Measurements from ENCODE around the gene OPA3.
"Not testable (repeated sequence)": the region's sequence is repeated elsewhere in the genome, so short reads cannot be mapped to it uniquely, and the experiment has no call there.

OPA3 gene

DNA sequence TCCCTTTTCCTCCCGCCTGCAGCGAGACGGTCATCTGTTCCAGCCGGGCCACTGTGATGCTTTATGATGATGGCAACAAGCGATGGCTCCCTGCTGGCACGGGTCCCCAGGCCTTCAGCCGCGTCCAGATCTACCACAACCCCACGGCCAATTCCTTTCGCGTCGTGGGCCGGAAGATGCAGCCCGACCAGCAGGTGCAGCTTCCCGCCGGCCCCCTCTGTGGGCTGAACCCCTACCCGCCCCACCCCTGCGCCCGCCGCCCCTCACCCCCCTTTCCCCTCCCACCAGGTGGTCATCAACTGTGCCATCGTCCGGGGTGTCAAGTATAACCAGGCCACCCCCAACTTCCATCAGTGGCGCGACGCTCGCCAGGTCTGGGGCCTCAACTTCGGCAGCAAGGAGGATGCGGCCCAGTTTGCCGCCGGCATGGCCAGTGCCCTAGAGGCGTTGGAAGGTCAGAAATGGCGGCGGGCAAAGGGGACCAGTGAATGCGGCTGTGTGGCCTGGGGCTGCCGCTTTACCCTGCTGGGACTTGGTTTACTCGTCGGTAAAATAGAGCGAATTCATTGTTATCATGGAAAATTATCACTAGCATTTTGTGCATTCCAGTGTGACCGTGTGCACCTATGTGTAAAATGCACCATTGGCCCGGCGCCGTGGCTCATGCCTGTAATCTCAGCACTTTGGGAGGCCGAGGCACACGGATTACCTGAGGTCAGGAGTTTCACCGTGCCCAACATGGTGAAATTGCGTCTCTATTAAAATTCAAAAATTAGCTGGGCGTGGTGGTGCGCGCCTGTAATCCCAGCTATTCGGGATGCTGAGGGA is 66.7 kb downstream of the OPA3 start:
- no peak for DNase-seq

DNA sequence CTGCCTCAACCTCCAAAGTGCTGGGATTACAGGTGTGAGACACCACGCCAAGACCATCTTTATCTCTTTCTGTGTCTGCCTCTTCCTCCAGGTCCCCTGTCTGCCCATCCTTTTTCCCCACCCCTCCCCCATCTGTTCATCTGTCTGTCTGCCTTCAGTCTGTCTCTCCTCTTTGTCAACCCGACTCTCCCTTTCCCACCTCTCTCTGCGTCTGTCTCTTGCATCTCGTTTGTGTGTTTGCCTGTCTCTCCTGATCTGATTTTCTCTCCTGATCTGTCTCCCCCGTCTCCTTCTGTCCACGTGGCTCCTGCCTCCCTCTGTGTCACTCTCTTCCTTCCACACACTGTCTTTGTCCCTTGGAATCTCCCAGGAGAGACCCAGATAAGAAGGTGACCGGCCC is 67.4 kb downstream of the OPA3 start:
- DNase-seq = no peak

DNA sequence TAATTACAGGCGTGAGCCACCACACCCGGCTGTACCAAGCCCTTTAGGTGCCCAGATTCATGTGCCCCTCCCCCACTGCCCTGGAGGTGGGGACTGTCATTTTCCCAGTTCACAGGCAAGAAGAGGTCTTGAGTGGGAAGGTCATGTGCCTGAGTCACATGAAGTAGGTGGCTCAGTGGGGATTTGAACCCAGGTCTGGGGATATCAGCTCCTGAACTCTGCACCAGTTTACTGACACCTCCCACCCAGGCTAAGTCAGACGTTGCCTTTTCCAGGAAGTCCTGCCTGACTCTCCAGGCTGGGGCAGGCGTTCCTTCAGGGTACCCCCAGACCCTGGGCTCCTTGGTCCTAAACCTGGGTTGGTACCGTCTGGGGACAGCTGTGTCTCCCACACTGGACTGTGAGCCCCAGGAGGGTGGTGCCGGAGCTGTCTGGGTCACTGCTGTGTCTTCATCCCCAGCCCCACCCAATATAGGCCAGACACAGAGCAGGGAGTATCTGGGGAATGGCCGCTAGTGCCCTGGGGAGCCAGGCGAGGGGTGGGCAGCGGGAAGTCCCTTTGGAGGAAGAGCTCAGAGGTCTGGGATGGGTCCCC is 68.7 kb downstream of the OPA3 start:
- no peak for DNase-seq

DNA sequence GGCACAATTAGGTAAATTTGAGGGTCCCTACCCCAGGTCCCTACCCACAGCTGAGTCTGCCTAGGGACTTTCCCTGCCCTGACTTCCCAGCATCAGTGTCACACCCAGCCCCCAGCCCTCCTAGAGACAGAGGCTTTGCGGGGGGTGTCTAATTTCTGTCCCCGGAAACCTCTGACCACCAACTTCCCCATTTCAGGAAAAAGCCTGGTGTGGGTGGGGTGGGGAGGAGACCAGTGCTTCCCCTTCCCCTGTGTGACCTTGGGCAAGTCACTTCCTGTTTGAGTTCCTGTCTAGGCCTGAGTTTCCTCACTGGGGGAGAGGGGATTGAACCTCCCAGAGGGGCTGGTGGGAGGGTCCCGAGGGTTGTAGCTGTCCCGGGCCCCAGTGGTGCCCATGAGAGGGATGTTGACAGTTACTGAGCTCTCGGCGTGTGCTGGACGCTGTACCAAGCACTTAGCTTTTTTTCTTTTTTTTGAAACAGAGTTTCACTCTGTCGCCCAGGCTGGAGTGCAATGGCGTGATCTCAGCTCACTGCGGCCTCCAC is 69.4 kb downstream of the OPA3 start:
- DNase-seq = no peak

DNA sequence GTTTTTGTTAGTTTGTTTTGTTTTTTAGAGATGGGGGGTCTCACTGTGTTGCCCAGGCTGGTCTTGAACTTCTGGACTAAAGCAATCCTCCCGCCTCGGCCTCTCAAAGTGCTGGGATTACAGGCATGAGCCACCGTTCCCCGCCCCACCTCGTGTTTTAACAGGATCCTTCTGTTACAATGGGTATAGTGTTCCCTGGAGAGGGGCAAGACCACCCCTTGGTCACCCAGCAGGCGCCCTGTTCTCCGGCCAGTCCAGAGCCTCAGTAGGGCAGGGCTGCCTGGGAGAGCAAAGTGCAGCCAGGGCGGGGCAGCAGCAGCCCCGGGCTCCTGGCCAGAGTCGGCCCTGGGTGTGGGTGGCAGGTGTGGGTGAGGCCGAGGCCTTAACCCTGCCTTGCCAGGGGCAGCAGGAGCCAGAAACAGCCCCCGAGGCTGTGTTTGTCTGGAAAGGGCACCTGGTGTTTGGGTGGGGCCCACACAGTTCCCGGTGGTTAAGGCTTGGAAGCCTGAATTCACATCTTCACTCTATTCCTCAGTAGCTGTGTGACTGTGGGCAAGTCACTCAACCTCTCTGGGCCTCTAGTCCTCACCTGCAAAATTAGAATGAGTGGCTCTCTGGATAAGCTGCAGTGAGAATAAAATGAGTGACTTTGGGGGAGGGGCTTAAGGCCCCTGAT is 70.1 kb downstream of the OPA3 start:
- no peak for DNase-seq

DNA sequence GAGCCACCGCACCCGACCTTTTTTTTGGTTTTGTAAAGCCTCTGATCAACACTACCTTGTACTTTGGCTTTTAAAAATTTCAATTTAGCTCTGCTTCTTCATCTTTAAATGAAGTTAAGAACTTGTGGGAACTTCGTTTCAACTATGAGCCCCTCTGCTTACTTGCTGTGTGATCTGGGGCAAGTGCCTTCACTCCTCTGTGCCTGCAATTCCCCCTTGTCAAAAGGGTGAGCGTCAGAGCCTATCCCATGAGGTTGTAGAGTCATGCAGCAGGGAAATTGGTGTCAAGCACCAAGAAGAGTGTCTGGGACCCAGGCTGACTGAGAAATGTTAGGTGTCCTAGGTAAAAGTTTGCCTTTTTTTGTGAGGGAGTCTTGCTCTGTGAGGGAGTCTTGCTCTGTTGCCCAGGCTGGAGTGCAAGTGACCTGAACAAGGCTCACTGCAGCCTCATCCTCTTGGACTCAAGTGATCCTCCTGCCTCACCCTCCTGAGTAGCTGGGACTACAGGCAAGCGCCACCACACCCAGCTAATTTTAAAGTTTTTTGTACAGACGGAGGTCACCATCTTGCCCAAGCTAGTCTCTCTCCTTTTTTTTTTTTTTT is 71.6 kb downstream of the OPA3 start:
- DNase-seq = no peak

DNA sequence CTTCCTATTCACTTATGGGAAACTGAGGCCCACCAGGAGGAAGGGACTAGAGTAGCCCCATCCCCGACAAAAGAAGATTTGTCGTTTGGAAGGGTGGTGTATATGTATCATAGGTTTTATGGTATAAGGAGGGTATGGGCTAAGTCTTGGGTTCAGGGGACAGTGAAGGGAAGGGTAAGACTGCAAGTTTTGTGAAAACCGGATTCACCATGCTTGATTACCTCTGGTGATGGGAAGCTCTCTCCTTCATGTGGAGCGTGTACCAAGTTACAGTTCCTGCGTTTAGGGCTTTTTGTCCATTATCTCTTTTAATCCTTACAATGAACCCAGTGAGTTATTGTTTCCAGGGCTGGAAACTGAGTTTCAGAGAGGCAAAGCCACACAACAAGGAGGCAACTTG is 73.5 kb downstream of the OPA3 start:
- DNase-seq = no peak

DNA sequence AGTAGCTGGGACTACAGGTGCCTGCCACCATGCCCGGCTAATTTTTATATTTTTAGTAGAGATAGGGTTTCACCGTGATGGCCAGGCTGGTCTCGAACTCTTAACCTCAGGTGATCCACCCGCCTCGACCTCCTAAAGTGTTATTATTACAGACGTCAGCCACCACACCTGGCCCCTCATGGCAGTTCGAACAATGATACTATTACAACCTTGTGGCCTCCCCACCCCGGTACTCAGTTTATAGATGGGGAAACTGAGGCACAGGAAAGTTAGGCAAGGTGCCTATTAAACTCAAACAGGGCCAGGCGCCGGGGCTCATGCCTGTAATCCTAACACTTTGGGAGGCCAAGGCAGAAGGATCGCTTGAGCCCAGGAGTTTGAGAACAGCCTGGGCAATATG is 74.2 kb downstream of the OPA3 start:
- DNase-seq = not testable (repeated sequence)

DNA sequence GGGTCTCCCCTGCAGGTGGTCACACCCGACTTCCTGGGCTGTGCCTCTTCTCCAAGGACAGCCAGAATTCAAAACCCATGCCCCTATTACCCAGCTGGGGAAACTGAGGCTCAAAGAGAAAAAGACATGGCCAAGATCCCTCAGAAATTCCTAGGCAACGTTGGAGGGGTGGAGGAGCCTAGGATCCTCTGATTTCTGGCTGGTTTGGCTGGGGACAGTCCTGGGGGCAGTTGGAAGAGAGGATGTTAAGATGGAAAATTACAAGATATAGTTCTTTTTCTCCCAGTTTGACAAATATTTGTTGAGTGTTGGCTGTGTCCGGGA is 74.9 kb downstream of the OPA3 start:
- no peak for DNase-seq

DNA sequence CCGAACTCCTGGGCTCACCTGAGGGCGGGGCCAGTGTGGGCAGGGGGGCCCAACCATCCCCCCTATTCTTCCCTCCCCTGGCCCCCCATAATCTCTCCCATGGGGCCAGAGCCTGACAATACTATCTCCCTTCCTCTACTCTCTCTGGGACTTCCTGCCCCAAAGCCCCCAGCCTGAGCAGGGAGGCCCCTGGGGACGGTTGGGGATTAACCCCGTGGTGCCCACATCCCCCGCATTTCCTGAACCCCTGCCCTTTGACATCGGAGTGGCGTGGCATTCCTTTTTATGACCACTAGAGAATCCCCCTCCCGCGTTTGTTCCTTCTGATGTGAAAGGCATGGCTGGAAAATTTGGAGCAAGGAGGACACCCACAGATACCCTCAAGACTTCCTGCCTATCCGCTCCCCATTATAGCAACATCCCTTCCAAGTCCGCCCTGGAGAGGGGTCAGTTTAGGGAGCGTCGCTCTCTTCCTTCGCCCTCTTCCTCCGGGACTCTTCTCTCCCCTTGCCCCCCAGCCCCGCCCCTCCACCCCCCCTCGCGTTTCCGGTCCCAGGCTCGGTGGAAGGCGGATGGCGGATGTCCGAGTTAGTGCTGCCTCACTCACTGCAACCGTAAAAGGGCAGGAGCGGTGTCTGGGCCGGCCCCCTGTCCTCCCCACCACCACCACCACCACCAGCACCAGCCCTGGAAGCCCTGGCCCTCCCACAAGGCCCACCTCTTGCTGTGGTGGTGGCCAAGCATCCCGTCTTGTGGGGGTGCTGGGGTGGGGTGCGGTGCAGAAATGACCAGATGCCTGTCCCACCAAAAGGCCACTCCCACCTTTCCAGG is 75.5 kb downstream of the OPA3 start:
- DNase-seq = no peak

DNA sequence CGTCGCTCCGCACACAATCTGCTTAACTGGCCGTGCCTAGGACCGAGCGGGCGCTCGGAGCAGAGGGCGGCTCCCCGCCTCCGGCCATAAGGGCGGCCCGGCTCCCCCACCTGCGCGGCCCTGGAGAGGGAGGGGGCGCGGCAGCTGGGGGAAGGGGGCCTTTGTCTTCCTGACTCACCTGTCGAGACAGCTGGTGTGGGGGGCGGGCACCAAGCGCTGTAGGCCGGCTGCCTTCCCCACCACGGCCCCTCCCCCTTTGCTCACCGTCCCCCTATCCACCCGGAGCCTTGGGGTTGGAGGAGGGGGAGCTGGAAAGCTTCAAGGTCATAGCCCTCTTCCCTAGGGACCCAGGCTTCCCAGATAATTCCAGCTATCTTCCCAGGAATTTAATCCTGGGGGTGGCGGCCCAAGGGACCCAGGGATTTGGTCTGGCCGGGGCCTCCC is 76.2 kb downstream of the OPA3 start:
- DNase-seq = no peak

DNA sequence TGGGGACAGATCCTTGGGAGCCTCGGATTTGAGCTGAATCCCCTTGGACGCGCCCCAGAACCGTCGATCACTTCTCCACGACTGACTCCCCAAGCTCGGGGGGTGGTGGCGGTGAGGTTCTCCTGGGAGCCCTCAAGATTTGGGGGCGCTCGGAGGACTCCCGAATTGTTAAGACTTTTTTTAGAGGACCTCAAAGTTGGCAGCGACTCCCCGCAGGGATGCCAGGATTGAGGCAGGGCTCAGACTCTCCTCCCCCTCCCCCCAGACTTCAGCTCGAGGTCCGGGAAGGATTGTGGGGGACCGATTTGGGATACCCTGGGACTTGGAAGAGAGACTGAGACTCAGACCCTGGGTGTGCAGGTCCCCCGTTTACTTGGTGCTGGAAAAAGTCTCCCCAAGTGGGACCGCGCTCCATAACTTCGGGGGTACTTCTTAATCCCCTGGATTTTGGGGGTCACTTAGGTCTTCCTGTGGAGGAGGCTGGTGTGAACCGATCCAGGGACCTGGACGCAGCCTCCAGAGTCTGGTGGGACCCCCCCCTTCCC is 76.7 kb downstream of the OPA3 start:
- no peak for DNase-seq

DNA sequence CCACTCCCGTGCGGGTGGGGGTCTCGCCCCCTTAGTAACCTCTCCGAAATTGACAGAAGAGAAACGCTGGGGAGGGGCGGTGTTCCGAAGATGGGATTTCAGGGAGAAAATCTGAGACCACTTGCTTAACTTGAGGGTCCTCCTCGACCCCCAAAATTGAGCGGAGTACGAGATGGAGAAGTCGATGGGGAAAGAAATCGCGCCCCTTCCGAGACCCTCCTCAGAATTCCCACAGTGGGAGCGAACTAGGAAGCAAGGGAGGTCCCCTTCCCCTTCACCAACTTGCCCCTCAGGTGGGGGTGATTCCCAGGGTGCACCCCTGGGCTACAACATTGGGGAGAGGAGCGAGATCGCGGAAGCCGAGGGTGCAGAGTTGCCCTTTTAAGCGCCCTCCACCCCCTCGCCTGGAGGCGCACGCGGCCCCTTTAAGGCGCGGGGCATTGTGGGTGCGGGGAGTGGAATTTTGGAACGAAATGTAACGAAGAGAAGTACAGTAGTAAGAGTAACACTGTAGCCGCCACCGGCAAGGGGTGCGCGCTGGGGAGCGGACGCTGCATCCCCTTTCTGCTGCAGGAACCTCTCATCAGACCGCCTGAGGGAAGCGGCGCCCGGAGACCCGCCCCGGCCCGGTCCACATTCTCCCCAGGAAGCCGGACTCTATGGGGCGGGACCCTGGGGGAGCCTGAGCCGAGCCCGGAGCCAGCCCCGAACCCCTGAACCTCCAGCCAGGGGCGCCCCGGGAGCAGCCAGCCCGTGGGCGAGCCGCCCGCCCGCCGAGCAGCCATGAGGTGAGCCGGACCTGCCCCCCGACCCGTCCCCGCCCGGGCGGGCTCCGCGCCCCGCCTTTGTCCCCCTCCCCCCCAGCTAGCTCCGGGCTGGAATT is 77.4 kb downstream of the OPA3 start, which contains the start of gene VASP:
Gene VASP, plus strand, starts transcription at position 491 of the 883 bp plus-strand sequence. Its CDS starts 293 bp downstream, at position 784.
- peak; percentile 73 to 84 for DNase-seq

DNA sequence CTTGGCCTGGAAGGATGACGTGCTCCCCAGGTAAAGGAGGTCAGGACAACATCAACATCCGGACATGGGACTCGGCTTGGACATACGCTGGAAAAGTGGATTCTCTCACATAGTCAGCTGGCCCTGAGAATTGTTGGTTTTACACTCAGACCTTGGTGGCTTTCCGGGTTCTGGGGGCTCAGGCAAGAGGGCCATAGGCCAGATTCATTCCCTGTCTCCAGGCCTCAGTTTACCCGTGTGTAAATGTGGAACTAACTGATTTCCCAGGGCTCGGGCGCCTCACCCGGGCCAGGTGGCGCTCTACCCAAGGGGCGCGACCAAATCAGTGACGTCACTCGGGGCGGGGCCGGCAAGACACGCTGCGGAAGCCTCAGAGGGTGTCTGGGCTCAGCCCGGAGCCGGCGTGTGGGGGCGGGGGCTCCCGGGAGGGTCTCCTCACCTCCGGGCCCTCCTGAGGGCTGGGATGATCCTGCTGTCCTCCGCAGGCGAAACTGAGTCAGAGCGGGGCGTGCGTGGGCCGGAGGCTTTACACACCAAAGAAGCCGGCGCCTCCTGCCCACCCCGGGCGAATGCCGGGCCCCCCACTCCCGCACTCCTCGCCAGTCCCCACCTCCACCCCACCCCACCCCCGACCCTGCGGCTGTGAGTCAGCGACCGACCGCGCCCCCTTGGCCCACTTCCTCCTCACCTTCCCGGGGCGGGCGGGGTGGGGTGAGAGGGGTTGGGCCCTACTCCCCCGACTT is 78.2 kb downstream of the OPA3 start:
- DNase-seq = peak; percentile 99

DNA sequence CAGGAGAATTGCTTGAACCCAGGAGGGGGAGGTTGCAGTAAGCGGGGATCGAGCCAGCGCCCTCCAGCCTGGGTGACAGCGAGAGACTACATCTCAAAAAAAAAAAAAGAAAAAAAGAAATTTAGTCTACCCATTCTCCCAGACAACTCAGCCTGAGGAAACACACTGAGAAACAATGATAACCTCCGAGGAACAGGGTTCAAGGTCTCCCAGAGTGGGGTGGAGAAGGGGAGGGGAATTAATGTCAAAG is 78.7 kb downstream of the OPA3 start:
- DNase-seq = no peak

DNA sequence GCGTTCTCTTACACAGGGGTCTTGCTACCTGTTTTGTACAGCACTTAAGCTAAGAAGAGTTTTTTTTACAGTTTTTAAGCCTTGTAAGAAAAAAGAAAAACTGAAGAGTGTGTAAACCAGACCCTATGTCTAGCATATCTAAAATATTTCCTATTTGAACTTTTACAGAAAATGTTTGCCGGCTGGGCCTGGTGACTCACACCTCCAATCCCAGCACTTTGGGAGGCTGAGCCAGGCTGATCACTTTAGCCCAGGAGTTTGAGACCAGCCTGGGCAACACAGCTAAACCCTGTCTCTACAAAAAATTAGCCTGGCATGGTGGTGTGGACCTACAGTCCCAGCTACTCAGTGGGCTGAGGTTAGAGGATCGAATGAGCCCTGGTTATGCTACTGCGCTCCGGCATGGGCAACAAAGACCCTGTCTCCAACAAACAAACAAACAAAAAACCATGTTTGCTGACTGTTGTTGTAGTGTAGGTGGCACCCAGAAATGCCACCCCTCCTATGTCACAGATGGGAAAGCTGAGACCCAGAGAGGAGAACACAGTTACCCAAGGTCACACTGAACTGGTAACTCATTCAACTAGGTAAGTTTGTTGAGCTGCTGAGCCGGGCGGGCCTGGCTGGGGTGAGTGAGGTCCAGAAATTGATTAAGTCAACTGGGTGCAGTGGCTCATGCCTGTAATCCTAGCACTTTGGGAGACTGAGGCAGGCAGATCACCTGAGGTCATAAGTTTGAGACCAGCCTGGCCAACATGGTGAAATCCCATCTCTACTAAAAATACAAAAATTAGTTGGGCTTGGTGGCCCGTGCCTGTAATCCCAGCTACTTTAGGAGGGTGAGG is 79.2 kb downstream of the OPA3 start:
- no peak for DNase-seq

DNA sequence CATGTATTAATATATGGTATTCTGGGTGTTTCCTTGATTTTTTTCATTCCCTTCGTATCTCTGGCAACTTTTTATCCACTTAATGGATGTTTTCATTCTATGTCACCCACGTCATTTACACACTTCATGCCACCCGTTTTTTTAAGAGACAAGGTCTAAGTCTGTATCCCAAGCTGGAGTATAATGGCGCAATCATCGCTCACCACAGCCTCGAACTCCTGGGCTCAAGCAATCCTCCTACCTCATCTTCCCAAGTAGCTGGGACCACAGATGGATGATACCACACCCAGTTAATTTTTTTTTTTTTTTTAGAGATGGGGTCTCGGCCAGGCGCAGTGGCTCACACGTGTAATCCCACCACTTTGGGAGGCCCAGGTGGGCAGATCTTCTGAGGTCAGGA is 80.7 kb downstream of the OPA3 start:
- no peak for DNase-seq

DNA sequence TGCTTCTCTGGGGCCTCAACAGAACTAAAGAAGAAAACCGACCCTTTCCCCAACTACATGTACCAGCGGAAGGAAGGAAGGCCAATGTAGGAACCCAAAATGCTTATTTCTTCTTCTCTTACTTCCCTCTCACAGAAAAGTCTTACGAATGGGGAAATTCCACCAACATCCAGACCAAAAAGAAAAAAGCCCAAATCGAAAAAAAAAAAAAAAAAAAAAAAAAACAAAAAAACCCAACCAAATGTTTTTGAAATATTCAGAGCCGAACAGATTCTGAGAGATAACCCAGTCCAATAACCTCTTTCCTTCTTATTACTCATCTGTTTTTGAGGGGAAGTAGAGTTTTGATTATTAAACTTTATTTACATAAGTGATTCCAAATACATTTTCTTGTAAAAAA is 82.5 kb downstream of the OPA3 start:
- no peak for DNase-seq

DNA sequence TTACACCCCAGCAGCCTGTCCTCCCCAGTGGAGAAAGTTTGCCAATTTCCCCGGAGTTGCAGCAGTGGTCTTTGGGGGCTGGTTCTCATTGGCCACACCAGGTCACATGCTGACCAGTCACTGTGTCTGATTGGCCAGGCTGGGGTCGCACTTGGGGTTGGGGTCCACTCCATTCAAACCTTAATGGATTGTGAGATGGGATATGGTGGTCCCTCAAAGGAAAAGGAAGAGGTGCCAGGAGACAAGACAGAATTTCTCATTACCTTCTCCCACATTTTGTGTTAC is 82.9 kb downstream of the OPA3 start:
- no peak for DNase-seq

Measured in stimulated activated CD4-positive, alpha-beta T cell treated with anti-CD3 and anti-CD28 coated beads, Interleukin-2, amount 100 ng/mL, for 48 hours (primary cell).